NCI-H748 treated with DMSO at 0.1 percent for 48 hours (cell line): ENCODE results near the gene LTBP3.

Experiments used
- DNase-seq: peaks from one replicate; lab custom pipeline; 2025; lab: John Stamatoyannopoulos, UW

Gene LTBP3

GRCh38 chr11:65585396-65586246 is 27.5 kb upstream of the LTBP3 start:
- no peak for DNase-seq

- DNase-seq = no peak
Measured at GRCh38 chr11:65584723-65585171, 26.6 kb upstream of the LTBP3 start.

- no peak for DNase-seq
Measured at GRCh38 chr11:65584106-65584505, 25.9 kb upstream of the LTBP3 start.

GRCh38 chr11:65583589-65583988 is 25.4 kb upstream of the LTBP3 start:
- DNase-seq = no peak

GRCh38 chr11:65581928-65582327 is 23.8 kb upstream of the LTBP3 start:
- DNase-seq = no peak

GRCh38 chr11:65580756-65581155 is 22.6 kb upstream of the LTBP3 start:
- no peak for DNase-seq

- no peak for DNase-seq
Measured at GRCh38 chr11:65580031-65580692, 22.0 kb upstream of the LTBP3 start.

- DNase-seq = no peak
Measured at GRCh38 chr11:65579291-65579690, 21.1 kb upstream of the LTBP3 start.

GRCh38 chr11:65578667-65579066 is 20.5 kb upstream of the LTBP3 start:
- DNase-seq = no peak

- no peak for DNase-seq
Measured at GRCh38 chr11:65578134-65578533, 20.0 kb upstream of the LTBP3 start.

- DNase-seq = no peak
Measured at GRCh38 chr11:65577756-65578109, 19.6 kb upstream of the LTBP3 start.

GRCh38 chr11:65576867-65577755 is 19.0 kb upstream of the LTBP3 start:
- DNase-seq = no peak

GRCh38 chr11:65576232-65576866 is 18.2 kb upstream of the LTBP3 start:
- no peak for DNase-seq

GRCh38 chr11:65575568-65576231 is 17.5 kb upstream of the LTBP3 start, which contains the start of gene EHBP1L1:
Gene EHBP1L1 (plus strand): TSS chr11:65576053. CDS start chr11:65576303, 250 bp downstream.
- DNase-seq = no peak

GRCh38 chr11:65574811-65575567 is 16.8 kb upstream of the LTBP3 start:
- DNase-seq = peak; percentile 20

GRCh38 chr11:65574109-65574810 is 16.1 kb upstream of the LTBP3 start:
- peak; percentile 68 for DNase-seq

- DNase-seq = no peak
Measured at GRCh38 chr11:65573391-65574079, 15.4 kb upstream of the LTBP3 start.

- DNase-seq = peak; percentile 60
Measured at GRCh38 chr11:65572356-65573051, 14.3 kb upstream of the LTBP3 start, which contains the start of gene FAM89B. Gene FAM89B (plus strand): TSS chr11:65572538. CDS start chr11:65572670, 132 bp downstream.
